K562 (cell line): ENCODE results near the gene KARS1. TPM values are rescaled to one million over a fixed set of nuclear protein-coding genes. Genes with fewer than 3 reads are reported as not detected.

Experiments used
- CSDE1 ChIP-seq, 2 experiments: fragments of 450-650 bp; IDR thresholded peaks; 2 replicates each; pipeline ENCODE4 v1.6.1; 2016; ENCODE audit warnings: mild to moderate bottlenecking in 1 of 2
- MITF ChIP-seq: IDR thresholded peaks from 2 replicates; pipeline ENCODE4 v1.6.1; 2014; ENCODE audit warnings: antibody characterized with exemption
- MTA2 ChIP-seq: fragments of 450-650 bp; IDR thresholded peaks from 2 replicates; pipeline ENCODE4 v1.6.1; 2016; ENCODE audit warnings: low read depth
- NFIC ChIP-seq: fragments of 450-650 bp; IDR thresholded peaks from 2 replicates; pipeline ENCODE4 v1.6.1; 2017; ENCODE audit warnings: mild to moderate bottlenecking, inconsistent platforms
- SMAD2 ChIP-seq: fragments of 150-350 bp; IDR thresholded peaks from 2 replicates; pipeline ENCODE4 v1.6.1; 2014; ENCODE audit warnings: low read depth, mild to moderate bottlenecking, low read length
- SMARCE1 ChIP-seq: fragments of 450-650 bp; IDR thresholded peaks from 2 replicates; pipeline ENCODE4 v1.7.1; 2016; ENCODE audit warnings: mild to moderate bottlenecking
- USF1 ChIP-seq: sonication (generic); formaldehyde crosslinking; IDR thresholded peaks from 2 replicates; pipeline ENCODE4 v1.9.0; 2022; ENCODE audit warnings: mild to moderate bottlenecking, missing genetic modification reagents
- YY1 ChIP-seq, 3 experiments: IDR thresholded peaks; 2 replicates each; pipeline ENCODE4 v1.6.1; 2011; ENCODE audit warnings: low read length in 2 of 3, mild to moderate bottlenecking in 2 of 3, moderate library complexity in 2 of 3, borderline replicate concordance in 1 of 3, control low read depth in 1 of 3, low read depth in 1 of 3; ENCODE audit not compliant: insufficient read depth in 3 of 3, insufficient replicate concordance in 2 of 3, control insufficient read depth in 1 of 3, insufficient read length in 1 of 3; ENCODE audit errors: extremely low read depth in 1 of 3
- ZFPM2 ChIP-seq: fragments of 250-450 bp; sonication (Bioruptor Pico); IDR thresholded peaks from 2 replicates; pipeline ENCODE4 v1.5.1; 2022; ENCODE audit warnings: mild to moderate bottlenecking
- polyA plus RNA-seq, 8 experiments: library from polyadenylated mRNA; depleted of rRNA in 4 of 8; stranded (reverse) in 5 of 8; unstranded in 3 of 8; fragments of >200 nt; fragmentation: Nextera tagmentation in 2 of 8; fragmentation: Illumina TruSeq in 1 of 8; extraction: Ambion mirVana in 2 of 8; extraction: Trizol in 1 of 8; gene quantifications; 2 replicates each; pipeline versions ENCODE4 v1.2.1 to v1.2.3, GENCODE V29; 2011 to 2014; ENCODE audit warnings: inconsistent platforms in 1 of 8, missing spikeins in 1 of 8
- total RNA-seq, 7 experiments: library from RNA; depleted of rRNA in 6 of 7; stranded (reverse); fragments of >200 nt in 6 of 7; fragmentation: Illumina TruSeq in 2 of 7; extraction: Trizol in 2 of 7; gene quantifications; 2 replicates each; pipeline versions ENCODE4 v1.2.1 to v1.2.3, GENCODE V29; 2011 to 2021; ENCODE audit warnings: low replicate concordance in 1 of 7
- TF ChIP-seq, protein P1 (sequence below): sonication (generic); formaldehyde crosslinking; IDR thresholded peaks from 2 replicates; pipeline ENCODE4 v1.8.0; 2022; ENCODE audit warnings: missing genetic modification reagents, mild to moderate bottlenecking, moderate library complexity, borderline replicate concordance
- TF ChIP-seq, protein P2 (sequence below): fragments of 450-650 bp; IDR thresholded peaks from 2 replicates; pipeline ENCODE4 v1.6.1; 2016; ENCODE audit warnings: mild to moderate bottlenecking, moderate library complexity

Gene KARS1
- total and polyA plus RNA-seq, 9 of the 15 experiments (the other 6 are each of a cell fraction or from before 2014, with no cell fraction given), result 223 to 386 (median 304) TPM

- TF ChIP-seq, protein P1, sequence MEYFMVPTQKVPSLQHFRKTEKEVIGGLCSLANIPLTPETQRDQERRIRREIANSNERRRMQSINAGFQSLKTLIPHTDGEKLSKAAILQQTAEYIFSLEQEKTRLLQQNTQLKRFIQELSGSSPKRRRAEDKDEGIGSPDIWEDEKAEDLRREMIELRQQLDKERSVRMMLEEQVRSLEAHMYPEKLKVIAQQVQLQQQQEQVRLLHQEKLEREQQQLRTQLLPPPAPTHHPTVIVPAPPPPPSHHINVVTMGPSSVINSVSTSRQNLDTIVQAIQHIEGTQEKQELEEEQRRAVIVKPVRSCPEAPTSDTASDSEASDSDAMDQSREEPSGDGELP (CRISPR knock-in tag), result peak; percentile 98
- TF ChIP-seq MTA2 (peak; percentile 50; the same call in 1 of the 2 replicates), SMARCE1 (peak; percentile 63), ZFPM2 (CRISPR knock-in tag) (no peak), MITF (0 out of 2 replicates have a peak, but pooled peaks have one; percentile 25), SMAD2 (no peak), CSDE1 (IDR thresholded peaks at IDR 0.05) (peak in 1 of 2 experiments; percentile 29; a peak in 1 of 4 replicates), USF1 (CRISPR knock-in tag) (no peak), NFIC (peak; percentile 52), YY1 (IDR thresholded peaks at IDR 0.05; ENCODE audit: borderline replicate concordance in 1 of 3, control insufficient read depth in 1 of 3, extremely low read depth in 1 of 3, insufficient read depth in 3 of 3, insufficient read length in 1 of 3, insufficient replicate concordance in 2 of 3, low read depth in 1 of 3, low read length in 2 of 3) (peak in 1 of 3 experiments; percentile 60)
- TF ChIP-seq, protein P2, sequence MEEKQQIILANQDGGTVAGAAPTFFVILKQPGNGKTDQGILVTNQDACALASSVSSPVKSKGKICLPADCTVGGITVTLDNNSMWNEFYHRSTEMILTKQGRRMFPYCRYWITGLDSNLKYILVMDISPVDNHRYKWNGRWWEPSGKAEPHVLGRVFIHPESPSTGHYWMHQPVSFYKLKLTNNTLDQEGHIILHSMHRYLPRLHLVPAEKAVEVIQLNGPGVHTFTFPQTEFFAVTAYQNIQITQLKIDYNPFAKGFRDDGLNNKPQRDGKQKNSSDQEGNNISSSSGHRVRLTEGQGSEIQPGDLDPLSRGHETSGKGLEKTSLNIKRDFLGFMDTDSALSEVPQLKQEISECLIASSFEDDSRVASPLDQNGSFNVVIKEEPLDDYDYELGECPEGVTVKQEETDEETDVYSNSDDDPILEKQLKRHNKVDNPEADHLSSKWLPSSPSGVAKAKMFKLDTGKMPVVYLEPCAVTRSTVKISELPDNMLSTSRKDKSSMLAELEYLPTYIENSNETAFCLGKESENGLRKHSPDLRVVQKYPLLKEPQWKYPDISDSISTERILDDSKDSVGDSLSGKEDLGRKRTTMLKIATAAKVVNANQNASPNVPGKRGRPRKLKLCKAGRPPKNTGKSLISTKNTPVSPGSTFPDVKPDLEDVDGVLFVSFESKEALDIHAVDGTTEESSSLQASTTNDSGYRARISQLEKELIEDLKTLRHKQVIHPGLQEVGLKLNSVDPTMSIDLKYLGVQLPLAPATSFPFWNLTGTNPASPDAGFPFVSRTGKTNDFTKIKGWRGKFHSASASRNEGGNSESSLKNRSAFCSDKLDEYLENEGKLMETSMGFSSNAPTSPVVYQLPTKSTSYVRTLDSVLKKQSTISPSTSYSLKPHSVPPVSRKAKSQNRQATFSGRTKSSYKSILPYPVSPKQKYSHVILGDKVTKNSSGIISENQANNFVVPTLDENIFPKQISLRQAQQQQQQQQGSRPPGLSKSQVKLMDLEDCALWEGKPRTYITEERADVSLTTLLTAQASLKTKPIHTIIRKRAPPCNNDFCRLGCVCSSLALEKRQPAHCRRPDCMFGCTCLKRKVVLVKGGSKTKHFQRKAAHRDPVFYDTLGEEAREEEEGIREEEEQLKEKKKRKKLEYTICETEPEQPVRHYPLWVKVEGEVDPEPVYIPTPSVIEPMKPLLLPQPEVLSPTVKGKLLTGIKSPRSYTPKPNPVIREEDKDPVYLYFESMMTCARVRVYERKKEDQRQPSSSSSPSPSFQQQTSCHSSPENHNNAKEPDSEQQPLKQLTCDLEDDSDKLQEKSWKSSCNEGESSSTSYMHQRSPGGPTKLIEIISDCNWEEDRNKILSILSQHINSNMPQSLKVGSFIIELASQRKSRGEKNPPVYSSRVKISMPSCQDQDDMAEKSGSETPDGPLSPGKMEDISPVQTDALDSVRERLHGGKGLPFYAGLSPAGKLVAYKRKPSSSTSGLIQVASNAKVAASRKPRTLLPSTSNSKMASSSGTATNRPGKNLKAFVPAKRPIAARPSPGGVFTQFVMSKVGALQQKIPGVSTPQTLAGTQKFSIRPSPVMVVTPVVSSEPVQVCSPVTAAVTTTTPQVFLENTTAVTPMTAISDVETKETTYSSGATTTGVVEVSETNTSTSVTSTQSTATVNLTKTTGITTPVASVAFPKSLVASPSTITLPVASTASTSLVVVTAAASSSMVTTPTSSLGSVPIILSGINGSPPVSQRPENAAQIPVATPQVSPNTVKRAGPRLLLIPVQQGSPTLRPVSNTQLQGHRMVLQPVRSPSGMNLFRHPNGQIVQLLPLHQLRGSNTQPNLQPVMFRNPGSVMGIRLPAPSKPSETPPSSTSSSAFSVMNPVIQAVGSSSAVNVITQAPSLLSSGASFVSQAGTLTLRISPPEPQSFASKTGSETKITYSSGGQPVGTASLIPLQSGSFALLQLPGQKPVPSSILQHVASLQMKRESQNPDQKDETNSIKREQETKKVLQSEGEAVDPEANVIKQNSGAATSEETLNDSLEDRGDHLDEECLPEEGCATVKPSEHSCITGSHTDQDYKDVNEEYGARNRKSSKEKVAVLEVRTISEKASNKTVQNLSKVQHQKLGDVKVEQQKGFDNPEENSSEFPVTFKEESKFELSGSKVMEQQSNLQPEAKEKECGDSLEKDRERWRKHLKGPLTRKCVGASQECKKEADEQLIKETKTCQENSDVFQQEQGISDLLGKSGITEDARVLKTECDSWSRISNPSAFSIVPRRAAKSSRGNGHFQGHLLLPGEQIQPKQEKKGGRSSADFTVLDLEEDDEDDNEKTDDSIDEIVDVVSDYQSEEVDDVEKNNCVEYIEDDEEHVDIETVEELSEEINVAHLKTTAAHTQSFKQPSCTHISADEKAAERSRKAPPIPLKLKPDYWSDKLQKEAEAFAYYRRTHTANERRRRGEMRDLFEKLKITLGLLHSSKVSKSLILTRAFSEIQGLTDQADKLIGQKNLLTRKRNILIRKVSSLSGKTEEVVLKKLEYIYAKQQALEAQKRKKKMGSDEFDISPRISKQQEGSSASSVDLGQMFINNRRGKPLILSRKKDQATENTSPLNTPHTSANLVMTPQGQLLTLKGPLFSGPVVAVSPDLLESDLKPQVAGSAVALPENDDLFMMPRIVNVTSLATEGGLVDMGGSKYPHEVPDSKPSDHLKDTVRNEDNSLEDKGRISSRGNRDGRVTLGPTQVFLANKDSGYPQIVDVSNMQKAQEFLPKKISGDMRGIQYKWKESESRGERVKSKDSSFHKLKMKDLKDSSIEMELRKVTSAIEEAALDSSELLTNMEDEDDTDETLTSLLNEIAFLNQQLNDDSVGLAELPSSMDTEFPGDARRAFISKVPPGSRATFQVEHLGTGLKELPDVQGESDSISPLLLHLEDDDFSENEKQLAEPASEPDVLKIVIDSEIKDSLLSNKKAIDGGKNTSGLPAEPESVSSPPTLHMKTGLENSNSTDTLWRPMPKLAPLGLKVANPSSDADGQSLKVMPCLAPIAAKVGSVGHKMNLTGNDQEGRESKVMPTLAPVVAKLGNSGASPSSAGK, result 0 out of 2 replicates have a peak, but pooled peaks have one; percentile 51
Observed at GRCh38 chr16:75620326-75621169, 26.9 kb downstream of the KARS1 start (continued).
